Activated CD8-positive, alpha-beta memory T cell treated with anti-CD3 and anti-CD28 coated beads, Interleukin-2, amount 50 U/mL, for 1 hour (primary cell): ENCODE data around the gene CLEC2A.
A peak's percentile ranks its signal among the peaks of the same experiment; 100 is the strongest.

ENCODE experiments used
- DNase-seq: peaks from one replicate; pipeline ENCODE4 v3.0.0-alpha.2; 2020; ENCODE audit errors: extremely low read depth

Gene CLEC2A

GRCh38 chr12:9933958-9934357 lies 1.8 kb upstream of the CLEC2A start:
- DNase-seq, result no peak

- no peak for DNase-seq
Observed at GRCh38 chr12:9931245-9931644, 925 bp downstream of the CLEC2A start.

GRCh38 chr12:9928607-9929006 lies 3.6 kb downstream of the CLEC2A start:
- no peak for DNase-seq

- no peak for DNase-seq
Observed at GRCh38 chr12:9926876-9927275, 5.3 kb downstream of the CLEC2A start.

GRCh38 chr12:9925705-9926393 lies 6.3 kb downstream of the CLEC2A start:
- DNase-seq, result no peak

- no peak for DNase-seq
Observed at GRCh38 chr12:9922429-9922828, 9.7 kb downstream of the CLEC2A start.

GRCh38 chr12:9920451-9920850 lies 11.7 kb downstream of the CLEC2A start:
- DNase-seq, result no peak

GRCh38 chr12:9919443-9919842 lies 12.7 kb downstream of the CLEC2A start:
- DNase-seq, result no peak

- no peak for DNase-seq
Observed at GRCh38 chr12:9911708-9912107, 20.5 kb downstream of the CLEC2A start.

- DNase-seq, result no peak
Observed at GRCh38 chr12:9910716-9911421, 21.3 kb downstream of the CLEC2A start.

GRCh38 chr12:9909724-9910123 lies 22.4 kb downstream of the CLEC2A start:
- no peak for DNase-seq

- no peak for DNase-seq
Observed at GRCh38 chr12:9908350-9908749, 23.8 kb downstream of the CLEC2A start.

GRCh38 chr12:9907769-9908168 lies 24.4 kb downstream of the CLEC2A start:
- no peak for DNase-seq

GRCh38 chr12:9906873-9907272 lies 25.3 kb downstream of the CLEC2A start:
- DNase-seq, result peak; percentile 30

GRCh38 chr12:9902539-9903228 lies 29.5 kb downstream of the CLEC2A start:
- no peak for DNase-seq

- DNase-seq, result no peak
Observed at GRCh38 chr12:9900930-9901329, 31.2 kb downstream of the CLEC2A start.

GRCh38 chr12:9899209-9899608 lies 33.0 kb downstream of the CLEC2A start:
- DNase-seq, result no peak

- DNase-seq, result no peak
Observed at GRCh38 chr12:9897535-9897934, 34.6 kb downstream of the CLEC2A start.

GRCh38 chr12:9895215-9895971 lies 36.8 kb downstream of the CLEC2A start:
- DNase-seq, result no peak

GRCh38 chr12:9888665-9889273 lies 43.4 kb downstream of the CLEC2A start:
- no peak for DNase-seq

GRCh38 chr12:9883175-9883574 lies 49.0 kb downstream of the CLEC2A start:
- DNase-seq, result no peak

GRCh38 chr12:9881988-9882387 lies 50.2 kb downstream of the CLEC2A start:
- no peak for DNase-seq
